GM12878 (cell line): Measurements from ENCODE around the gene COL19A1. TPM values are rescaled to one million over a fixed set of nuclear protein-coding genes. Genes with fewer than 3 reads are reported as not detected.

ENCODE experiments used
- ATF7 ChIP-seq: fragments of 450-650 bp; IDR thresholded peaks from 2 replicates; pipeline ENCODE4 v1.6.1; 2016; ENCODE audit warnings: low read depth, mild to moderate bottlenecking
- CREM ChIP-seq: IDR thresholded peaks from 2 replicates; pipeline ENCODE4 v1.6.1; 2014; ENCODE audit warnings: antibody characterized with exemption, low read depth
- EGR1 ChIP-seq, 2 experiments: IDR thresholded peaks; 1 replicate in 1 of 2; 2 replicates in 1 of 2; pipeline ENCODE4 v1.6.1; 2011 to 2012; ENCODE audit warnings: low read depth in 2 of 2, low read length in 2 of 2, borderline replicate concordance in 1 of 2, mild to moderate bottlenecking in 1 of 2, moderate library complexity in 1 of 2
- GABPA ChIP-seq: IDR thresholded peaks from 2 replicates; pipeline ENCODE4 v1.6.1; 2014; ENCODE audit warnings: antibody characterized with exemption, low read depth, mild to moderate bottlenecking, inconsistent platforms
- IKZF2 ChIP-seq, 2 experiments: fragments of 450-650 bp; IDR thresholded peaks; 2 replicates each; pipeline ENCODE4 v1.6.1; 2017; ENCODE audit warnings: mild to moderate bottlenecking in 2 of 2, moderate library complexity in 2 of 2
- JUND ChIP-seq: IDR thresholded peaks from 2 replicates; pipeline ENCODE4 v1.6.1; 2012; ENCODE audit warnings: low read depth, mild to moderate bottlenecking, low read length, improper control_type of control experiment, moderate library complexity
- MTA2 ChIP-seq: fragments of 450-650 bp; IDR thresholded peaks from 2 replicates; pipeline ENCODE4 v1.6.1; 2016; ENCODE audit warnings: low read depth, mild to moderate bottlenecking, moderate library complexity
- PAX5 ChIP-seq: IDR thresholded peaks from 2 replicates; pipeline ENCODE4 v1.6.1; 2011; ENCODE audit warnings: low read depth, low read length, borderline replicate concordance
- WRNIP1 ChIP-seq: IDR thresholded peaks from 2 replicates; pipeline ENCODE4 v1.6.1; 2011; ENCODE audit warnings: low read depth, low read length, improper control_type of control experiment, borderline replicate concordance
- ZNF384 ChIP-seq: IDR thresholded peaks from 2 replicates; pipeline ENCODE4 v1.6.1; 2012; ENCODE audit warnings: low read depth, mild to moderate bottlenecking, low read length, improper control_type of control experiment, borderline replicate concordance
- ZNF622 ChIP-seq: fragments of 450-650 bp; IDR thresholded peaks from 2 replicates; pipeline ENCODE4 v1.6.1; 2017; ENCODE audit warnings: mild to moderate bottlenecking, inconsistent platforms
- polyA plus RNA-seq, 11 experiments: library from polyadenylated mRNA; depleted of rRNA in 4 of 11; unstranded in 6 of 11; stranded (reverse) in 5 of 11; fragments of >200 nt; fragmentation: Nextera tagmentation in 4 of 11; fragmentation: Illumina TruSeq in 1 of 11; extraction: Ambion mirVana in 4 of 11; extraction: Trizol in 1 of 11; gene quantifications; 1 replicate in 1 of 11; 2 replicates in 10 of 11; pipeline versions ENCODE4 v1.2.1 to v1.2.3, GENCODE V29; 2011 to 2016; ENCODE audit warnings: inconsistent platforms in 2 of 11, missing spikeins in 2 of 11, low read depth in 1 of 11
- total RNA-seq, 4 experiments: library from RNA; depleted of rRNA in 3 of 4; stranded (reverse); fragments of >200 nt in 3 of 4; fragmentation: Illumina TruSeq in 1 of 4; extraction: Trizol in 1 of 4; gene quantifications; 2 replicates each; pipeline versions ENCODE4 v1.2.1 to v1.2.3, GENCODE V29; 2013 to 2021
- TF ChIP-seq, protein P1 (sequence below): fragments of 450-650 bp; IDR thresholded peaks from 2 replicates; pipeline ENCODE4 v1.6.1; 2016; ENCODE audit warnings: mild to moderate bottlenecking
- TF ChIP-seq, protein P2 (sequence below): IDR thresholded peaks from 2 replicates; pipeline ENCODE4 v1.6.1; 2012; ENCODE audit warnings: low read depth, low read length, improper control_type of control experiment
- TF ChIP-seq, protein P3 (sequence below): fragments of 450-650 bp; conservative IDR thresholded peaks from 2 replicates; pipeline ENCODE4 v1.6.1; 2017; ENCODE audit warnings: mild to moderate bottlenecking, moderate library complexity
- TF ChIP-seq, protein P4 (sequence below): IDR thresholded peaks from 2 replicates; pipeline ENCODE4 v1.6.1; 2011; ENCODE audit warnings: mild to moderate bottlenecking, low read depth, low read length, moderate library complexity; ENCODE audit not compliant: insufficient replicate concordance
- TF ChIP-seq, protein P5 (sequence below): fragments of 450-650 bp; IDR thresholded peaks from 2 replicates; pipeline ENCODE4 v1.6.1; 2014; ENCODE audit warnings: mild to moderate bottlenecking

The COL19A1 gene
- total and polyA plus RNA-seq, 10 of the 15 experiments (the other 5 are each of a cell fraction or from before 2014, with no cell fraction given), result 1.1 to 13.5 (median 4.1) TPM

DNA sequence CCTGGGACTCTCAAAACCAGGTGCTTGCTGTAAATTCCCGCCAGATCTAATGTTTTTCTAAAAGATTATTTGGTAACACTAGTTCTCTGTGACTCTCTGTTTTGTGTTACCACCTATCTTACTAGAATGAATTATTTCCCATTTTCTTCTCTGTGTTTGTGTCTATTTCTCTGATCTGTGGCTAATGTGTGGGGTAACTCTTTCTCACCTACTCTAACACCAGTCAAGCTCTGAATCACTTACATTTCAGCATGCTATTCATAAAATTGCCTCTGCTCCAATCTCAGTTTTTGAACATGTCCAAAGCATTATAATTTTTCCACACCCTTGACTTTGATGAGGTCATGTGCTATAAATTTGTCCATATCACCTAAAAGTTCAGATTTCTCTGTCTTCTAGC, 23.2 kb upstream of the COL19A1 start (continued):
- TF ChIP-seq, protein P1, sequence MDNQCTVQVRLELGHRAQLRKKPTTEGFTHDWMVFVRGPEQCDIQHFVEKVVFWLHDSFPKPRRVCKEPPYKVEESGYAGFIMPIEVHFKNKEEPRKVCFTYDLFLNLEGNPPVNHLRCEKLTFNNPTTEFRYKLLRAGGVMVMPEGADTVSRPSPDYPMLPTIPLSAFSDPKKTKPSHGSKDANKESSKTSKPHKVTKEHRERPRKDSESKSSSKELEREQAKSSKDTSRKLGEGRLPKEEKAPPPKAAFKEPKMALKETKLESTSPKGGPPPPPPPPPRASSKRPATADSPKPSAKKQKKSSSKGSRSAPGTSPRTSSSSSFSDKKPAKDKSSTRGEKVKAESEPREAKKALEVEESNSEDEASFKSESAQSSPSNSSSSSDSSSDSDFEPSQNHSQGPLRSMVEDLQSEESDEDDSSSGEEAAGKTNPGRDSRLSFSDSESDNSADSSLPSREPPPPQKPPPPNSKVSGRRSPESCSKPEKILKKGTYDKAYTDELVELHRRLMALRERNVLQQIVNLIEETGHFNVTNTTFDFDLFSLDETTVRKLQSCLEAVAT, result 0 out of 2 replicates have a peak, but pooled peaks have one; percentile 39
- TF ChIP-seq JUND, result no peak
- TF ChIP-seq CREM, result no peak
- TF ChIP-seq, protein P2, sequence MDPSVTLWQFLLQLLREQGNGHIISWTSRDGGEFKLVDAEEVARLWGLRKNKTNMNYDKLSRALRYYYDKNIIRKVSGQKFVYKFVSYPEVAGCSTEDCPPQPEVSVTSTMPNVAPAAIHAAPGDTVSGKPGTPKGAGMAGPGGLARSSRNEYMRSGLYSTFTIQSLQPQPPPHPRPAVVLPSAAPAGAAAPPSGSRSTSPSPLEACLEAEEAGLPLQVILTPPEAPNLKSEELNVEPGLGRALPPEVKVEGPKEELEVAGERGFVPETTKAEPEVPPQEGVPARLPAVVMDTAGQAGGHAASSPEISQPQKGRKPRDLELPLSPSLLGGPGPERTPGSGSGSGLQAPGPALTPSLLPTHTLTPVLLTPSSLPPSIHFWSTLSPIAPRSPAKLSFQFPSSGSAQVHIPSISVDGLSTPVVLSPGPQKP, result no peak
- TF ChIP-seq GABPA, result no peak
- peak in 1 of 2 experiments; percentile 30; a peak in 1 of 4 replicates for TF ChIP-seq IKZF2 (IDR thresholded peaks at IDR 0.05)
- no peak for TF ChIP-seq EGR1 (IDR thresholded peaks at IDR 0.05; ENCODE audit: borderline replicate concordance in 1 of 2, low read depth in 2 of 2, low read length in 2 of 2)
- no peak for TF ChIP-seq ZNF384
- TF ChIP-seq, protein P3, sequence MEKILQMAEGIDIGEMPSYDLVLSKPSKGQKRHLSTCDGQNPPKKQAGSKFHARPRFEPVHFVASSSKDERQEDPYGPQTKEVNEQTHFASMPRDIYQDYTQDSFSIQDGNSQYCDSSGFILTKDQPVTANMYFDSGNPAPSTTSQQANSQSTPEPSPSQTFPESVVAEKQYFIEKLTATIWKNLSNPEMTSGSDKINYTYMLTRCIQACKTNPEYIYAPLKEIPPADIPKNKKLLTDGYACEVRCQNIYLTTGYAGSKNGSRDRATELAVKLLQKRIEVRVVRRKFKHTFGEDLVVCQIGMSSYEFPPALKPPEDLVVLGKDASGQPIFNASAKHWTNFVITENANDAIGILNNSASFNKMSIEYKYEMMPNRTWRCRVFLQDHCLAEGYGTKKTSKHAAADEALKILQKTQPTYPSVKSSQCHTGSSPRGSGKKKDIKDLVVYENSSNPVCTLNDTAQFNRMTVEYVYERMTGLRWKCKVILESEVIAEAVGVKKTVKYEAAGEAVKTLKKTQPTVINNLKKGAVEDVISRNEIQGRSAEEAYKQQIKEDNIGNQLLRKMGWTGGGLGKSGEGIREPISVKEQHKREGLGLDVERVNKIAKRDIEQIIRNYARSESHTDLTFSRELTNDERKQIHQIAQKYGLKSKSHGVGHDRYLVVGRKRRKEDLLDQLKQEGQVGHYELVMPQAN, result no peak
- TF ChIP-seq, protein P4, sequence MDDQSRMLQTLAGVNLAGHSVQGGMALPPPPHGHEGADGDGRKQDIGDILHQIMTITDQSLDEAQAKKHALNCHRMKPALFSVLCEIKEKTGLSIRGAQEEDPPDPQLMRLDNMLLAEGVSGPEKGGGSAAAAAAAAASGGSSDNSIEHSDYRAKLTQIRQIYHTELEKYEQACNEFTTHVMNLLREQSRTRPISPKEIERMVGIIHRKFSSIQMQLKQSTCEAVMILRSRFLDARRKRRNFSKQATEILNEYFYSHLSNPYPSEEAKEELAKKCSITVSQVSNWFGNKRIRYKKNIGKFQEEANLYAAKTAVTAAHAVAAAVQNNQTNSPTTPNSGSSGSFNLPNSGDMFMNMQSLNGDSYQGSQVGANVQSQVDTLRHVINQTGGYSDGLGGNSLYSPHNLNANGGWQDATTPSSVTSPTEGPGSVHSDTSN, result no peak
- no peak for TF ChIP-seq WRNIP1
- peak; percentile 47; the same call in 1 of the 2 replicates for TF ChIP-seq ATF7
- TF ChIP-seq PAX5, result no peak
- TF ChIP-seq ZNF622, result no peak
- TF ChIP-seq MTA2, result peak; percentile 51
- TF ChIP-seq, protein P5, sequence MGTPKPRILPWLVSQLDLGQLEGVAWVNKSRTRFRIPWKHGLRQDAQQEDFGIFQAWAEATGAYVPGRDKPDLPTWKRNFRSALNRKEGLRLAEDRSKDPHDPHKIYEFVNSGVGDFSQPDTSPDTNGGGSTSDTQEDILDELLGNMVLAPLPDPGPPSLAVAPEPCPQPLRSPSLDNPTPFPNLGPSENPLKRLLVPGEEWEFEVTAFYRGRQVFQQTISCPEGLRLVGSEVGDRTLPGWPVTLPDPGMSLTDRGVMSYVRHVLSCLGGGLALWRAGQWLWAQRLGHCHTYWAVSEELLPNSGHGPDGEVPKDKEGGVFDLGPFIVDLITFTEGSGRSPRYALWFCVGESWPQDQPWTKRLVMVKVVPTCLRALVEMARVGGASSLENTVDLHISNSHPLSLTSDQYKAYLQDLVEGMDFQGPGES, result no peak
